22Rv1 (cell line): ENCODE data around the gene GUK1.

Source experiments
- H3K27ac ChIP-seq: fragments of 450-650 bp; 2 replicates; pipeline ENCODE4 v1.5.1; 2017
- ZFX ChIP-seq: fragments of 450-650 bp; IDR thresholded peaks from 2 replicates; pipeline ENCODE4 v1.6.1; 2017; ENCODE audit warnings: antibody characterized with exemption, borderline replicate concordance
- TF ChIP-seq, protein P1 (sequence below): fragments of 450-650 bp; IDR thresholded peaks from 2 replicates; pipeline ENCODE4 v1.5.1; 2017; ENCODE audit warnings: mild to moderate bottlenecking

The GUK1 gene

DNA sequence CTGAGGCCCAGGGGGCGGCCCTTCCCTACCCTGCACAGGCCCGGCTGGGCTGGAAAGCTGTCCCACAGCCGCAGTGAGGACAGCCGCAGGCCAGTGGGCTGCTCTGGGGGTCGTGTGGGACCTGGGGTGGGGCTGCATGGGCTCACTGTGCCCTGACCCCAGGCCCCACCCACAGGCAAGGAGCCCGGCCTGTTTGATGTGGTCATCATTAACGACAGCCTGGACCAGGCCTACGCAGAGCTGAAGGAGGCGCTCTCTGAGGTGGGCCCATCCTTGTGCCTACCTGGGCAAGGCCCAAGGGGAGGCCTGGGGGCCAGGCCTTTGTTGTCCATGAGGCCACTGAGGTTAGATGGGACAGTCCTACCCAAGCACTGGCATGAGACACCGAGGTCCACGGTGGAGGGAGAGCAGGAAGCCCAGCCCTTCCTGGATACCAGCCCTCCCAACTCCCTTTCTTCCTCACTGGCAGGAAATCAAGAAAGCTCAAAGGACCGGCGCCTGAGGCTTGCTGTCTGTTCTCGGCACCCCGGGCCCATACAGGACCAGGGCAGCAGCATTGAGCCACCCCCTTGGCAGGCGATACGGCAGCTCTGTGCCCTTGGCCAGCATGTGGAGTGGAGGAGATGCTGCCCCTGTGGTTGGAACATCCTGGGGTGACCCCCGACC is 8.2 kb downstream of the GUK1 start:
- H3K27ac ChIP-seq, result no peak overlapping the region
- TF ChIP-seq ZFX, result no peak
- TF ChIP-seq, protein P1, sequence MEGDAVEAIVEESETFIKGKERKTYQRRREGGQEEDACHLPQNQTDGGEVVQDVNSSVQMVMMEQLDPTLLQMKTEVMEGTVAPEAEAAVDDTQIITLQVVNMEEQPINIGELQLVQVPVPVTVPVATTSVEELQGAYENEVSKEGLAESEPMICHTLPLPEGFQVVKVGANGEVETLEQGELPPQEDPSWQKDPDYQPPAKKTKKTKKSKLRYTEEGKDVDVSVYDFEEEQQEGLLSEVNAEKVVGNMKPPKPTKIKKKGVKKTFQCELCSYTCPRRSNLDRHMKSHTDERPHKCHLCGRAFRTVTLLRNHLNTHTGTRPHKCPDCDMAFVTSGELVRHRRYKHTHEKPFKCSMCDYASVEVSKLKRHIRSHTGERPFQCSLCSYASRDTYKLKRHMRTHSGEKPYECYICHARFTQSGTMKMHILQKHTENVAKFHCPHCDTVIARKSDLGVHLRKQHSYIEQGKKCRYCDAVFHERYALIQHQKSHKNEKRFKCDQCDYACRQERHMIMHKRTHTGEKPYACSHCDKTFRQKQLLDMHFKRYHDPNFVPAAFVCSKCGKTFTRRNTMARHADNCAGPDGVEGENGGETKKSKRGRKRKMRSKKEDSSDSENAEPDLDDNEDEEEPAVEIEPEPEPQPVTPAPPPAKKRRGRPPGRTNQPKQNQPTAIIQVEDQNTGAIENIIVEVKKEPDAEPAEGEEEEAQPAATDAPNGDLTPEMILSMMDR, result no peak

DNA sequence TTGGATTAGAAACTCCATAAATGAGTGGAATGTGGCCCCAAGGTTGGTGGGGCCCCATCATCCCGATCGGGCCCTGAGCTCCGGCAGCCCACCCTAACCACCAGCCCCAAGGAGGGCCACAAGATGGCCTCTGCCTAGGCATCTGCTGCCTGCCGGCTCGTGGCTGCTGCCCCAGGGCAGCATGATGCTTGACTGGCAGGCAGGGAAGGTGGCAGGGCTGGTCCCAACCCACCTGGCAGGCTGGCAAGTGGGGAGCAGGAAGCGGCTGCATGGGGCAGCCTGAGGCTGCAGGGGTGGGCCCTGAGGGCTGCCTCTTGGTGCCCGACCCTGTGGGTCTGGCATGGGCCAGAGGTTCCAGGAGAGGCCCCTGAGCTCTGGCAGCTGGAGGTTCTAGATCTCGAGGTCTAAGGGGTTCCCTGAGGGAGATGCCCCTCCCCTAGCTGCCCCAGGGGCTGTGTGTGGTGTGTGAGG is 8.9 kb downstream of the GUK1 start:
- no peak for TF ChIP-seq ZFX
- TF ChIP-seq, protein P1, result no peak
- no peak overlapping the region for H3K27ac ChIP-seq

DNA sequence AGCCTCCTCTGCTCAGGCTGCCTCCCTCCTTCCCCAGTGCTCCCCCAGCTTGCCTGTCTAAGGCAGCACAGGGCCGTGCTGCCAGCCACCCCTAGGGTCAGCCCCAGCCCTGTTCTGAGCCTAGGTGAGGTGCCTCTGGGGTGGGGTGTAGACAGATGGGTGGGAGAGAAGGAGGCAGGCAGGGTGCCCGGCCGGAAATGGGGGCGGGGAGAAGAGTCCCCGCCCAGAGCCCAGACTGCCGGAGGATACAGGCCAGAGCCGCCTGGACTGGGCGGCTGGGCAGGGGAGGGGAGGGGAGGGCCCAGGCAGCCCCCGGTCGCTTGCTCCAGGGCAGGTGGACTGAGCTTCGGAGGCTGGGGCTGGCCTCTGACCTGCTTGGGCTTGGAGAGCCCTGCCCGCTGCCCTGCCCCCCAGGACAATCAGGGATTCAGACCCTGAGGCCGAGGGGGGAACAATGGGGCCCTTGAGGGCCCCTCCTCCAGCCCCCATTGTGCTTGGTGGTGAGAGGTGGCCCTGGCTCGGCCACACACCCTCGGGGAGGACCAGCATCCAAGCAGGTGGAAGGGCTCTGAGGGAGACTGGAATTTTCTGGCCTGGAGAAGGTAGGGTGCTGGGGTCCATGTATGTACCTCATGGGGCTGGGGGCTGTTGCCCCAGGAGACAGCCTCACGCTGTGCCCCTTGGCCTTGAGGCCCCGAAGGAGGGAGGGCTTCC is 9.5 kb downstream of the GUK1 start, which contains the start of gene GJC2:
GJC2 (plus strand) TSS at position 525 of the 714 bp plus-strand sequence. CDS start 7,829 bp downstream, outside the sequence.
- no peak within 1 kb of the TSS for H3K27ac ChIP-seq

DNA sequence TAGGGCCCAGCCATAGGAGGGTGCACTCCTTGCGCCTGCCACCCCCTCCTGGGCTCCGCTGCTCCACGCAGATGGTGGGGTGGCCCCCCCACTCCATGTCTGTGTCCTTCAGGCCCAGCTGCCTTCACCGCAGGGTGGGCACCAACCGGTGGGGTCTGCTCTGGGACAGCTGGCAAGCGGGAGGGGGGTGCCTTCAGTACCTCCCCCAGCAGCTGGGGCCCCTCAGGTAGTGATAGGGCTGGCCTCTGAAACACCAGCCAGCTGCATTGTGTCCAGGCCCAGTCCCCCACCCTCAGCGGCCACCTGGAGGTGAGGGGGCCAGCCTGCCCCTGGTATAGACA is 10.0 kb downstream of the GUK1 start:
- no peak for TF ChIP-seq ZFX
- TF ChIP-seq, protein P1, result no peak
- no peak overlapping the region for H3K27ac ChIP-seq

More for the DNA sequence above, 9.5 kb downstream of the GUK1 start, which contains the start of gene GJC2:
- TF ChIP-seq ZFX, result no peak
- TF ChIP-seq, protein P1, result no peak

DNA sequence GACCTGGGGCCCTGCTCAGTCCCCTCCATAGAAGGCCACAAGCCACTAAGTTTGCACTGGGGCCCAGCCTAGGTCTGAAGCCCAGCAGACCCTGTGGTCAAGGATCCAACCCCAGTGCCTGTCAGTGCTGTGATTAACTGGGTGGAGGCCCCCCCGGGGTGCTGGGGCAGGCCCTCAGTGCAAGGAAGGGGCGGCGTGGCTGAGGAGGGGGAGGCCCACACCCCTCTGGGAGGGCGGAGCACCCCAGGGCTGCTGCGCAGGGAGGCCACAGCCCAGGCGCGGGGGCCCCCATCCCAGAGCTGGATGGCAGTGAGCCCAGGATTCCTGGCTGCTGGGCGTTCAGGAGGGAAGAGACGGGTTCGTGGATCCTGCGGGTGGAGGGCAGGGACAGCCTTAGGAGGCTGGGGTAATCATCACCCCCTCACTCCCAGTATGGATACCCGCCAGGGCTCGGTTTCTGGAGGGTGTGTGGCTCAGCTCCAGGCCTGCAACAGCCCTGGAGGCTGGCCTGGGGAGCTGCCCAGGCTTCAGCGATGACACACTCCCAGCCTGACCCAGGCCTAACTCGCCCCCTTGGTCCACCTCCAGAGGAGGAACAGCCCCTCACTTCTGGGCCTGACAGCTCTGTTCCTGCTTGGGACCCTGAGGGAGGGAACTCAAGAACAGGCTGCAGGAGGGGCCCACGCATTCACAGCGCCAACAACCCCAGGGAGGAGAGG is 10.5 kb downstream of the GUK1 start:
- no peak overlapping the region for H3K27ac ChIP-seq
- no peak for TF ChIP-seq ZFX
- TF ChIP-seq, protein P1, result no peak

DNA sequence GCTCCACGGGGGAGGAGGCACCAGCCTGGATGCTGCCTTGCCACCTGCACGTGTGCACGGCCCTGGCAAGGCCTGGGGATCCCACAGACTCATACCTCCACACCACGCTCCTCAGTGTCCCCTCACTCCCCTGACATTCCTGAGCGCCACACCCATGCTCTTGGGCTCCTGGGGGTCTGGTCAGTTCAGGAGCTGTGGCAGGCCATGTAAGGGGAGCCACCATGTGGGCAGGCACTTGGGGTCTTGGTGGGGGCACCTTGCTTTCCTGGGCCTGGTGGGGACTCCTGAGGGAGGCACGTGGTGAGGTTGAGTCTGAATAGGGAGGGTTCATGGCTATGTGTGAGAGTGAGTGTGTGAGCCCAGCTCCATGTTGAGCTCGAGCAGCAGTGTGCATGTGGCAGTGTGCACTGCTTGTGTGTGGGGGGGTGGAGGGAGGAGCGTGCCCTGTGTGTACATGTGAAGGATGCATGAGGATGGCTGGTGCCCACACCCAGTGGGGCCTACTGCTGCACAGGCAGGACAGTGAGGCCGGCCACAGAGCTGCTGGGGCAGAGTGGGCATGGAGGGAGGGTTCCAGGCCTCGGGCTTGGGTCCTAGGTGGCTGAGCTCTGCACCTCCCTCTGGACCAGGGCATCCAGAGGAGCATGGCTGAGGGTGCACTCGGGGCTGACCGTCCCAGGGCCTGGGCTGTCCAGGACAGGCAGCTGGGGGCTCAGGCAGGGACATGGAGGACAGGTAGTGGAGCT is 11.3 kb downstream of the GUK1 start:
- TF ChIP-seq ZFX, result no peak
- TF ChIP-seq, protein P1, result no peak
- no peak overlapping the region for H3K27ac ChIP-seq
